Fibroblast of lung (primary cell): ENCODE measurements around the gene SLC24A3.

Experiments
- CTCF ChIP-seq, 2 donors: IDR thresholded peaks in 1 of 2; conservative IDR thresholded peaks in 1 of 2; 1 replicate in 1 of 2; 2 replicates in 1 of 2; pipeline ENCODE4 v1.5.1; 2011 to 2012; ENCODE audit warnings: low read length in 2 of 2, control low read depth in 1 of 2, inconsistent platforms in 1 of 2, low read depth in 1 of 2, mild to moderate bottlenecking in 1 of 2
- EZH2 ChIP-seq: IDR thresholded peaks from 2 replicates; pipeline ENCODE4 v1.5.1; 2012; ENCODE audit warnings: low read length, control low read depth, mild to moderate bottlenecking; ENCODE audit errors: missing control alignments

GRCh38 chr20:19371112-19371511, 158.7 kb downstream of the SLC24A3 start:
- TF ChIP-seq CTCF (conservative IDR thresholded peaks at IDR 0.05 in 1 of 2, IDR thresholded peaks at IDR 0.05 in 1 of 2; ENCODE audit: low read depth in 1 of 2, low read length in 2 of 2): no peak
- TF ChIP-seq EZH2: no peak
